Stimulated activated CD4-positive, alpha-beta T cell treated with anti-CD3 and anti-CD28 coated beads, Interleukin-15, amount 100 ng/mL, for 48 hours (primary cell): ENCODE measurements around the gene TMEM245.
"Not testable (repeated sequence)": the region's sequence is repeated elsewhere in the genome, so short reads cannot be mapped to it uniquely, and the experiment has no call there.

Experiments used
- DNase-seq, 2 donors: peaks; one replicate each; pipeline ENCODE4 v3.0.0-alpha.2; 2020; ENCODE audit warnings: low read depth in 2 of 2

Gene TMEM245

GRCh38 chr9:108996643-108997042 is 123.1 kb downstream of the TMEM245 start:
- DNase-seq: no peak

- no peak for DNase-seq
Measured at GRCh38 chr9:108994695-108995094, 125.1 kb downstream of the TMEM245 start.

GRCh38 chr9:108991479-108991878 is 128.3 kb downstream of the TMEM245 start:
- no peak for DNase-seq

GRCh38 chr9:108983885-108984284 is 135.9 kb downstream of the TMEM245 start:
- no peak for DNase-seq

- DNase-seq: no peak
Measured at GRCh38 chr9:108980893-108981292, 138.9 kb downstream of the TMEM245 start.

GRCh38 chr9:108978205-108978604 is 141.5 kb downstream of the TMEM245 start:
- no peak for DNase-seq

- no peak for DNase-seq
Measured at GRCh38 chr9:108973895-108974294, 145.9 kb downstream of the TMEM245 start.

GRCh38 chr9:108972626-108973209 is 147.0 kb downstream of the TMEM245 start:
- no peak for DNase-seq

GRCh38 chr9:108972186-108972585 is 147.6 kb downstream of the TMEM245 start:
- no peak for DNase-seq

- not testable (repeated sequence) for DNase-seq
Measured at GRCh38 chr9:108971392-108971791, 148.4 kb downstream of the TMEM245 start.

- DNase-seq: no peak
Measured at GRCh38 chr9:108967916-108968315, 151.8 kb downstream of the TMEM245 start.
